ENCODE measurements around the gene ZFHX3. TPM values are rescaled to one million over a fixed set of nuclear protein-coding genes. Genes with fewer than 3 reads are reported as not detected.
"Not testable (repeated sequence)": the region's sequence is repeated elsewhere in the genome, so short reads cannot be mapped to it uniquely, and the experiment has no call there.

ZFHX3 gene
- total and polyA plus RNA-seq, 11 donors = 3.8 to 21.6 (median 13.6) TPM

GRCh38 chr16:72996291-72997062 is 51.5 kb downstream of the ZFHX3 start:
- ATAC-seq (no peak), DNase-seq (no peak)
- Histone ChIP-seq H3K4me1 (peaks cover under 1 to 60% (median 29%) of the 10 kb centered on the region in 12 donors), H3K27ac (peak overlapping the region in 1 of 12 donors; percentile 38), H3K27me3 (no peaks in the 10 kb centered on the region), H3K36me3 (no peaks in the 10 kb centered on the region), H3K4me3 (no peak overlapping the region), H3K9me3 (peaks cover 0 to 8% (median 3%) of the 10 kb centered on the region in 12 donors)
- intact Hi-C loops (cut with DNase I) = no loop called here
- WGBS, 4 donors = 92 to 94% (median 93%) methylated on average over 10 to 11 of the region's 11 CpGs
- no peak for TF ChIP-seq CTCF (IDR thresholded peaks at IDR 0.05)
- no peak for TF ChIP-seq POLR2A (IDR thresholded peaks at IDR 0.05)

- DNase-seq; H3K27me3 ChIP-seq; ATAC-seq; H3K36me3 ChIP-seq; H3K9me3 ChIP-seq; H3K4me3 ChIP-seq; H3K27ac ChIP-seq; intact Hi-C loops (cut with DNase I): not testable (repeated sequence)
- peaks cover 3 to 66% (median 31%) of the 10 kb centered on the region in 12 donors for H3K4me1 ChIP-seq
- WGBS, 4 donors = 91 to 98% (median 92%) methylated on average over 9 of the region's 9 CpGs
These were observed 52.1 kb downstream of the ZFHX3 start for GRCh38 chr16:72995882-72996270.

GRCh38 chr16:72995151-72995881 is 52.6 kb downstream of the ZFHX3 start:
- DNase-seq = no peak
- no peak overlapping the region for H3K4me3 ChIP-seq

GRCh38 chr16:72992142-72992601 is 55.8 kb downstream of the ZFHX3 start:
- H3K27ac ChIP-seq = peak overlapping the region in 7 of 12 donors; percentile 15 to 82 (median 19)
- no peaks in the 10 kb centered on the region for H3K9me3 ChIP-seq
- H3K27me3 ChIP-seq = no peaks in the 10 kb centered on the region
- peak in 3 of 4 donors; percentile 11 to 50 (median 47) for ATAC-seq
- TF ChIP-seq POLR2A (IDR thresholded peaks at IDR 0.05) (no peak), CTCF (IDR thresholded peaks at IDR 0.05) (no peak)
- intact Hi-C loops (cut with DNase I) = loop anchor here in 1 of 10 donors (5.0 kb wide), 1 partner anchor 60 kb away; no protein-coding TSS in a partner anchor
- peak in 1 of 5 donors; percentile 51 for DNase-seq
- H3K36me3 ChIP-seq = no peaks in the 10 kb centered on the region
- H3K4me3 ChIP-seq = no peak overlapping the region
- H3K4me1 ChIP-seq = peaks cover 12 to 79% (median 49%) of the 10 kb centered on the region in 12 donors
- WGBS, 4 donors = 35 to 51% (median 43%) methylated on average over 6 of the region's 6 CpGs

More at GRCh38 chr16:72995151-72995881, 52.6 kb downstream of the ZFHX3 start:
- 77 to 85% (median 78%) methylated on average over 18 of the region's 18 CpGs for WGBS, 4 donors
- Histone ChIP-seq H3K9me3 (no peaks in the 10 kb centered on the region), H3K27me3 (no peaks in the 10 kb centered on the region), H3K4me1 (peaks cover 3 to 66% (median 30%) of the 10 kb centered on the region in 12 donors), H3K27ac (no peak overlapping the region), H3K36me3 (no peaks in the 10 kb centered on the region)
- TF ChIP-seq CTCF (IDR thresholded peaks at IDR 0.05) = peak in 10 of 12 donors; percentile 15 to 55 (median 31)
- TF ChIP-seq POLR2A (IDR thresholded peaks at IDR 0.05) = no peak
- intact Hi-C loops (cut with DNase I) = no loop called here
- ATAC-seq = no peak

Measured in heart left ventricle (tissue), 16 donors.